Activated naive CD8-positive, alpha-beta T cell treated with anti-CD3 and anti-CD28 coated beads, Interleukin-2, amount 50 U/mL, for 24 hours (primary cell): ENCODE measurements around the gene NVL.

Experiments used
- ATAC-seq: fragments of 150-1000 bp; cut with Tn5 transposase; one replicate; pipeline ENCODE4 v1.10.0; 2021
- DNase-seq: peaks from one replicate; pipeline ENCODE4 v3.0.0; 2021
- H3K27ac Mint-ChIP-seq: one replicate; pipeline ENCODE4 v1.8.0; 2021; ENCODE audit warnings: mild to moderate bottlenecking, mixed read lengths
- H3K27me3 Mint-ChIP-seq: one replicate; pipeline ENCODE4 v1.8.0; 2021; ENCODE audit warnings: mixed read lengths
- H3K36me3 Mint-ChIP-seq: one replicate; pipeline ENCODE4 v1.8.0; 2021; ENCODE audit warnings: low read depth, mixed read lengths
- H3K4me1 Mint-ChIP-seq: one replicate; pipeline ENCODE4 v1.8.0; 2021; ENCODE audit warnings: mixed read lengths
- H3K4me3 Mint-ChIP-seq: one replicate; pipeline ENCODE4 v1.8.0; 2021; ENCODE audit warnings: mild to moderate bottlenecking, moderate library complexity, mixed read lengths
- H3K9me3 Mint-ChIP-seq: one replicate; pipeline ENCODE4 v1.8.0; 2021; ENCODE audit warnings: mixed read lengths

The NVL gene

GRCh38 chr1:224188286-224188685 is 141.7 kb downstream of the NVL start:
- H3K4me1 Mint-ChIP-seq = peaks cover 56% of the 10 kb centered on the region

GRCh38 chr1:224185208-224185607 is 144.8 kb downstream of the NVL start:
- peak overlapping the region; percentile 92 for H3K4me3 Mint-ChIP-seq
- no peak for ATAC-seq
- H3K4me1 Mint-ChIP-seq = peaks cover 64% of the 10 kb centered on the region
- H3K27ac Mint-ChIP-seq = peak overlapping the region; percentile 90
- H3K27me3 Mint-ChIP-seq = no peaks in the 10 kb centered on the region
- no peaks in the 10 kb centered on the region for H3K9me3 Mint-ChIP-seq
- DNase-seq = no peak
- H3K36me3 Mint-ChIP-seq = peaks cover 33% of the 10 kb centered on the region

More at GRCh38 chr1:224188286-224188685, 141.7 kb downstream of the NVL start:
- H3K9me3 Mint-ChIP-seq = no peaks in the 10 kb centered on the region
- peaks cover 45% of the 10 kb centered on the region for H3K36me3 Mint-ChIP-seq
- peak overlapping the region; percentile 25 for H3K4me3 Mint-ChIP-seq
- ATAC-seq (peak; percentile 48), DNase-seq (no peak)
- no peaks in the 10 kb centered on the region for H3K27me3 Mint-ChIP-seq
- peak overlapping the region; percentile 73 for H3K27ac Mint-ChIP-seq

- peak overlapping the region; percentile 90 for H3K27ac Mint-ChIP-seq
- no peaks in the 10 kb centered on the region for H3K27me3 Mint-ChIP-seq
- H3K4me1 Mint-ChIP-seq = peaks cover 54% of the 10 kb centered on the region
- H3K36me3 Mint-ChIP-seq = peaks cover 24% of the 10 kb centered on the region
- DNase-seq (peak; percentile 74), ATAC-seq (peak; percentile 70)
- H3K4me3 Mint-ChIP-seq = peak overlapping the region; percentile 92
- no peaks in the 10 kb centered on the region for H3K9me3 Mint-ChIP-seq
Observed at GRCh38 chr1:224183591-224184312, 146.2 kb downstream of the NVL start.

GRCh38 chr1:224182866-224183590 is 146.9 kb downstream of the NVL start, which contains the start of gene DEGS1:
TSS of gene DEGS1 (plus strand) at chr1:224183240. CDS start at chr1:224183337, 97 bp downstream.
- DNase-seq (peak; percentile 83), ATAC-seq (peak; percentile 72)
- Mint-ChIP-seq H3K4me3 (peak within 1 kb of the TSS; percentile 92), H3K36me3 (peaks cover 19% of the 10 kb centered on the region), H3K9me3 (no peaks in the 10 kb centered on the region), H3K27me3 (no peaks in the 10 kb centered on the region), H3K27ac (peak within 1 kb of the TSS; percentile 90), H3K4me1 (peaks cover 48% of the 10 kb centered on the region)

- peak overlapping the region; percentile 89 for H3K27ac Mint-ChIP-seq
- peak overlapping the region; percentile 79 for H3K4me3 Mint-ChIP-seq
- ATAC-seq = peak; percentile 20
- H3K36me3 Mint-ChIP-seq = peaks cover 19% of the 10 kb centered on the region
- H3K9me3 Mint-ChIP-seq = no peaks in the 10 kb centered on the region
- DNase-seq = peak; percentile 49
- H3K4me1 Mint-ChIP-seq = peaks cover 44% of the 10 kb centered on the region
- peaks cover 2% of the 10 kb centered on the region for H3K27me3 Mint-ChIP-seq
Observed at GRCh38 chr1:224182057-224182865, 147.7 kb downstream of the NVL start.

- peaks cover 14% of the 10 kb centered on the region for H3K36me3 Mint-ChIP-seq
- H3K27me3 Mint-ChIP-seq = peaks cover 2% of the 10 kb centered on the region
- H3K27ac Mint-ChIP-seq = peak overlapping the region; percentile 89
- H3K4me1 Mint-ChIP-seq = peaks cover 37% of the 10 kb centered on the region
- ATAC-seq (no peak), DNase-seq (no peak)
- H3K4me3 Mint-ChIP-seq = no peak overlapping the region
- H3K9me3 Mint-ChIP-seq = no peaks in the 10 kb centered on the region
Observed at GRCh38 chr1:224181453-224181810, 148.5 kb downstream of the NVL start.

GRCh38 chr1:224180783-224181452 is 149.1 kb downstream of the NVL start:
- Mint-ChIP-seq H3K36me3 (peaks cover 14% of the 10 kb centered on the region), H3K9me3 (no peaks in the 10 kb centered on the region), H3K27me3 (peaks cover 2% of the 10 kb centered on the region), H3K4me1 (peaks cover 32% of the 10 kb centered on the region), H3K4me3 (no peak overlapping the region), H3K27ac (peak overlapping the region; percentile 37)
- DNase-seq (no peak), ATAC-seq (no peak)

- ATAC-seq = no peak
- no peaks in the 10 kb centered on the region for H3K9me3 Mint-ChIP-seq
- no peaks in the 10 kb centered on the region for H3K36me3 Mint-ChIP-seq
- no peak overlapping the region for H3K4me3 Mint-ChIP-seq
- DNase-seq = no peak
- peaks cover 20% of the 10 kb centered on the region for H3K4me1 Mint-ChIP-seq
- no peak overlapping the region for H3K27ac Mint-ChIP-seq
- H3K27me3 Mint-ChIP-seq = peaks cover 2% of the 10 kb centered on the region
Observed at GRCh38 chr1:224178894-224179293, 151.1 kb downstream of the NVL start.

- ATAC-seq = no peak
Observed at GRCh38 chr1:224177356-224177999, 152.5 kb downstream of the NVL start.

More at GRCh38 chr1:224177356-224177999, 152.5 kb downstream of the NVL start:
- Mint-ChIP-seq H3K27ac (no peak overlapping the region), H3K4me3 (no peak overlapping the region), H3K9me3 (no peaks in the 10 kb centered on the region), H3K27me3 (peaks cover 2% of the 10 kb centered on the region), H3K4me1 (peaks cover 16% of the 10 kb centered on the region), H3K36me3 (no peaks in the 10 kb centered on the region)
- no peak for DNase-seq
